GM03348 (cell line): ENCODE results near the gene RUSC1.
A peak's percentile ranks its signal among the peaks of the same experiment; 100 is the strongest.
"Not testable (repeated sequence)": the region's sequence is repeated elsewhere in the genome, so short reads cannot be mapped to it uniquely, and the experiment has no call there.

Source experiments
- DNase-seq: peaks from one replicate; pipeline ENCODE4 v3.0.0; 2012; ENCODE audit warnings: low spot score

RUSC1 gene

GRCh38 chr1:155322953-155323728 is 2.4 kb downstream of the RUSC1 start:
- DNase-seq: peak; percentile 95

GRCh38 chr1:155323729-155324036 is 3.0 kb downstream of the RUSC1 start:
- peak; percentile 94 for DNase-seq

- DNase-seq: peak; percentile 99
These were observed 3.5 kb downstream of the RUSC1 start for GRCh38 chr1:155324037-155324716.

- peak; percentile 77 for DNase-seq
These were observed 4.3 kb downstream of the RUSC1 start for GRCh38 chr1:155324717-155325602.

- DNase-seq: no peak
These were observed 4.9 kb downstream of the RUSC1 start for GRCh38 chr1:155325603-155325893.

- DNase-seq: no peak
These were observed 5.4 kb downstream of the RUSC1 start for GRCh38 chr1:155326020-155326526.

- no peak for DNase-seq
These were observed 5.9 kb downstream of the RUSC1 start for GRCh38 chr1:155326631-155327037.

GRCh38 chr1:155327981-155328380 is 7.3 kb downstream of the RUSC1 start:
- no peak for DNase-seq

GRCh38 chr1:155328856-155329255 is 8.2 kb downstream of the RUSC1 start:
- not testable (repeated sequence) for DNase-seq

- no peak for DNase-seq
These were observed 9.4 kb downstream of the RUSC1 start for GRCh38 chr1:155329980-155330598.

GRCh38 chr1:155334962-155335361 is 14.3 kb downstream of the RUSC1 start:
- DNase-seq: no peak

GRCh38 chr1:155339515-155340097 is 18.9 kb downstream of the RUSC1 start:
- no peak for DNase-seq

GRCh38 chr1:155342842-155343241 is 22.1 kb downstream of the RUSC1 start:
- no peak for DNase-seq

GRCh38 chr1:155352631-155353030 is 31.9 kb downstream of the RUSC1 start:
- no peak for DNase-seq

GRCh38 chr1:155360051-155360450 is 39.4 kb downstream of the RUSC1 start:
- DNase-seq: no peak

GRCh38 chr1:155379180-155379579 is 58.5 kb downstream of the RUSC1 start:
- DNase-seq: peak; percentile 31

GRCh38 chr1:155379631-155380090 is 59.0 kb downstream of the RUSC1 start:
- peak; percentile 75 for DNase-seq
